Activated CD8-positive, alpha-beta T cell treated with anti-CD3 and anti-CD28 coated beads for 36 hours (primary cell): ENCODE measurements around the gene PIK3R3. TPM values are rescaled to one million over a fixed set of nuclear protein-coding genes. Genes with fewer than 3 reads are reported as not detected.

Experiments
- ATAC-seq: fragments of 200-7000 bp; cut with Tn5 transposase; one replicate; pipeline ENCODE4 v1.10.0; 2021; ENCODE audit warnings: mild to moderate bottlenecking, moderate library complexity
- CTCF ChIA-PET: fragments of 350-600 bp; sonication (Branson Sonifier 250); formaldehyde crosslinking; loops from one replicate; lab custom pipeline; 2021; ENCODE audit warnings: antibody characterized with exemption; lab: Charles Lee
- POLR2A ChIA-PET: fragments of 350-600 bp; sonication (Branson Sonifier 250); formaldehyde crosslinking; loops from one replicate; lab custom pipeline; 2021; ENCODE audit warnings: antibody characterized with exemption; lab: Charles Lee
- DNase-seq: peaks from one replicate; pipeline ENCODE4 v3.0.0-alpha.2; 2020
- H3K27ac Mint-ChIP-seq: one replicate; pipeline ENCODE4 v1.8.0; 2021; ENCODE audit warnings: mild to moderate bottlenecking, mixed read lengths
- H3K27me3 Mint-ChIP-seq: one replicate; pipeline ENCODE4 v1.8.0; 2021; ENCODE audit warnings: mixed read lengths
- H3K36me3 Mint-ChIP-seq: one replicate; pipeline ENCODE4 v1.8.0; 2021; ENCODE audit warnings: low read depth, mixed read lengths
- H3K4me1 Mint-ChIP-seq: one replicate; pipeline ENCODE4 v1.8.0; 2021; ENCODE audit warnings: low read depth, mixed read lengths
- H3K4me3 Mint-ChIP-seq: one replicate; pipeline ENCODE4 v1.8.0; 2021; ENCODE audit warnings: mild to moderate bottlenecking, moderate library complexity, mixed read lengths
- H3K9me3 Mint-ChIP-seq: one replicate; pipeline ENCODE4 v1.8.0; 2021; ENCODE audit warnings: mixed read lengths
- intact Hi-C: fragments of 100-400 bp; cut with micrococcal nuclease; formaldehyde crosslinking; loops from one replicate; pipeline ENCODE4 v1.10.0; 2022
- total RNA-seq, 2 experiments: library from RNA; stranded (reverse); gene quantifications; one replicate each; pipeline ENCODE4 v1.2.3, GENCODE V29; 2021
- TF ChIP-seq, protein P1 (sequence below): fragments of 200-600 bp; IDR thresholded peaks from one replicate; pipeline ENCODE4 v1.8.0; 2022; ENCODE audit warnings: antibody characterized with exemption, mild to moderate bottlenecking

Gene PIK3R3
- total RNA-seq, 2 experiments from 2014 or later: 1.3 to 1.4 TPM

DNA sequence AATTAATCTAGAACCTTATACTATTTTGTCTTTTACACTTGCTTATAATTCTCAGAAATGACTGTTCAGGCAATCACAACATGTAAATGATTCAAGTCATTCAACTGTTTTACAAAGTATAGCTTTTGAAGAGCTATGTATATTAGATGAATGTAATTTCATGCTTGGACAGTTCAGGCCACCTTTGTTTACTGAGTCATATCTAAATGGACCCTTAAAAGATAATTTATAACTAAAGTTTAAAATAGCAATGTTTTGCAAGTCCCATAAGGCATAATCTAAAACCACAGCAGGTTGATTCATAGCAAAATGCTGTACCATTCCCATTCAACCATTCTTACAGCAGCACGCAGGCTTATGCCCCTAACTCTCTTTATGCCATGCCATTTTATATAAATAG lies 64.8 kb downstream of the PIK3R3 start:
- H3K9me3 Mint-ChIP-seq: no peaks in the 10 kb centered on the region
- ATAC-seq: no peak
- TF ChIP-seq, protein P1, sequence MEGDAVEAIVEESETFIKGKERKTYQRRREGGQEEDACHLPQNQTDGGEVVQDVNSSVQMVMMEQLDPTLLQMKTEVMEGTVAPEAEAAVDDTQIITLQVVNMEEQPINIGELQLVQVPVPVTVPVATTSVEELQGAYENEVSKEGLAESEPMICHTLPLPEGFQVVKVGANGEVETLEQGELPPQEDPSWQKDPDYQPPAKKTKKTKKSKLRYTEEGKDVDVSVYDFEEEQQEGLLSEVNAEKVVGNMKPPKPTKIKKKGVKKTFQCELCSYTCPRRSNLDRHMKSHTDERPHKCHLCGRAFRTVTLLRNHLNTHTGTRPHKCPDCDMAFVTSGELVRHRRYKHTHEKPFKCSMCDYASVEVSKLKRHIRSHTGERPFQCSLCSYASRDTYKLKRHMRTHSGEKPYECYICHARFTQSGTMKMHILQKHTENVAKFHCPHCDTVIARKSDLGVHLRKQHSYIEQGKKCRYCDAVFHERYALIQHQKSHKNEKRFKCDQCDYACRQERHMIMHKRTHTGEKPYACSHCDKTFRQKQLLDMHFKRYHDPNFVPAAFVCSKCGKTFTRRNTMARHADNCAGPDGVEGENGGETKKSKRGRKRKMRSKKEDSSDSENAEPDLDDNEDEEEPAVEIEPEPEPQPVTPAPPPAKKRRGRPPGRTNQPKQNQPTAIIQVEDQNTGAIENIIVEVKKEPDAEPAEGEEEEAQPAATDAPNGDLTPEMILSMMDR: no peak
- H3K27me3 Mint-ChIP-seq: no peaks in the 10 kb centered on the region
- no peak overlapping the region for H3K4me3 Mint-ChIP-seq
- intact Hi-C loops: no loop called here
- no peak for DNase-seq
- POLR2A ChIA-PET: no interaction called here
- CTCF ChIA-PET: no interaction called here
- no peak overlapping the region for H3K27ac Mint-ChIP-seq
- peaks cover 20% of the 10 kb centered on the region for H3K4me1 Mint-ChIP-seq
- no peaks in the 10 kb centered on the region for H3K36me3 Mint-ChIP-seq

DNA sequence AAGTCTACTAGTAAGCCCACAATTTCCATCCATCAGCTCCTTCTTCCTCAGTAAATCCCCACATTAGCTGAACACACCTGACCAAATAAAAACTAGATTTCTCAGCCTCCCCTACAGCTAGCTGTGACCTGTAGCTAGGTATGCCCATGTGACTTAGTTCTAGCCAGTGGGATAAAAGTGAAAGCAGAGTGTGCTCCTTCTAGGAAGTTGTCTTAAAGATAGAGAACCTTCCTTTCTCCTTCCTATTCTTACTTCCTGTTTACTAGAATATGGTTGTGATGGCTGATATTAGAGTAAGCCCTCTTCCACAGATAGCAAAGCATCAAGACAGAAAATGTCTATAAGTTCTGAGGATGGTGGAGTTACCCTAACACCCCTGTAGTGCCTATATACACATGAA lies 67.0 kb downstream of the PIK3R3 start:
- Mint-ChIP-seq H3K4me1 (peaks cover 23% of the 10 kb centered on the region), H3K9me3 (no peaks in the 10 kb centered on the region), H3K4me3 (no peak overlapping the region), H3K27ac (peak overlapping the region; percentile 60), H3K27me3 (no peaks in the 10 kb centered on the region), H3K36me3 (no peaks in the 10 kb centered on the region)
- DNase-seq (no peak), ATAC-seq (peak; percentile 64)
- TF ChIP-seq, protein P1: no peak
- ChIA-PET POLR2A (no interaction called here), CTCF (interaction anchor here (2.5 kb wide), 1 partner anchor 158 kb away, joined by 10 read pairs; no protein-coding TSS in a partner anchor)
- intact Hi-C loops: no loop called here

- CTCF ChIA-PET: interaction anchor here (1.0 to 2.5 kb wide), 3 partner anchors 16 to 159 kb away, joined by 3 to 10 read pairs (median 3); no protein-coding TSS in a partner anchor
- ATAC-seq (no peak), DNase-seq (no peak)
- Mint-ChIP-seq H3K4me1 (peaks cover 23% of the 10 kb centered on the region), H3K27me3 (no peaks in the 10 kb centered on the region), H3K4me3 (no peak overlapping the region), H3K36me3 (no peaks in the 10 kb centered on the region), H3K9me3 (no peaks in the 10 kb centered on the region), H3K27ac (no peak overlapping the region)
- intact Hi-C loops: no loop called here
- POLR2A ChIA-PET: no interaction called here
- TF ChIP-seq, protein P1: no peak
Observed at GRCh38 chr1:46064708-46065107, 67.7 kb downstream of the PIK3R3 start.

DNA sequence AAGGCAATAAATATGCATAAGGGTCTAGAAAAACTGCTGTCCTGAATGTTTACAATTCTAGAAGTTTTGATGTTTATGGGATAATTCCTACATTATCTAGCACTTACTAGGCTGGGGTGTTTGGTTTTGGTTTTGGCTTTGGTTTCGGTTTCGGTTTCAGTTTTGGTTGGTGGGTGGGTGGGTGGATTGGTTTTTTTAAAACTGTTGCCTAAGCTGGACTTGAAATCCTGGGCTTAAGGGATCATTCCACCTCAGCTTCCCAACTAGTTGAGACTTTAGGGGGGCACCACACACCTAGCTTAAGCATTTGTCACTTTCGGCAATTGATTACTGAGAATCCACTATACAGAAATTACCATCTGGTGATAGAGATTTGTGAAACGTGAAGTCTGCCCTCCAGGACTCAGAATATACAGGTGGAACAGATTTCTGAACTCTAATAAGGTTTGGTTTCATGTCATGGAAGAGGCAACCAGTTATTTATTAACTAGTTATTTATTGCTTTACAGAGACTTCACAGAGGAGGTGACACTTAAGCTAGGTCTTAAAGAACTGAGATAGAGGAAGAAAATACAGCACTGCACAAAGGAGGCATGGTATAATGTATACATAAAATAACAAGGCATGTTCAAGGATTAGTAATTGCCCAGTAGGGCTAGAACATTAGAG lies 69.6 kb downstream of the PIK3R3 start:
- CTCF ChIA-PET: interaction anchor here (0.6 to 2.5 kb wide), 5 partner anchors 26 to 161 kb away, joined by 3 to 10 read pairs (median 4); no protein-coding TSS in a partner anchor
- no peaks in the 10 kb centered on the region for H3K27me3 Mint-ChIP-seq
- peaks cover 23% of the 10 kb centered on the region for H3K4me1 Mint-ChIP-seq
- POLR2A ChIA-PET: interaction anchor here (0.7 to 0.9 kb wide), 2 partner anchors 13 to 1296 kb away, joined by 3 read pairs; no protein-coding TSS in a partner anchor
- peak; percentile 49 for ATAC-seq
- peak; percentile 69 for DNase-seq
- H3K4me3 Mint-ChIP-seq: no peak overlapping the region
- intact Hi-C loops: no loop called here
- H3K36me3 Mint-ChIP-seq: no peaks in the 10 kb centered on the region
- TF ChIP-seq, protein P1: no peak
- H3K9me3 Mint-ChIP-seq: no peaks in the 10 kb centered on the region
- no peak overlapping the region for H3K27ac Mint-ChIP-seq

DNA sequence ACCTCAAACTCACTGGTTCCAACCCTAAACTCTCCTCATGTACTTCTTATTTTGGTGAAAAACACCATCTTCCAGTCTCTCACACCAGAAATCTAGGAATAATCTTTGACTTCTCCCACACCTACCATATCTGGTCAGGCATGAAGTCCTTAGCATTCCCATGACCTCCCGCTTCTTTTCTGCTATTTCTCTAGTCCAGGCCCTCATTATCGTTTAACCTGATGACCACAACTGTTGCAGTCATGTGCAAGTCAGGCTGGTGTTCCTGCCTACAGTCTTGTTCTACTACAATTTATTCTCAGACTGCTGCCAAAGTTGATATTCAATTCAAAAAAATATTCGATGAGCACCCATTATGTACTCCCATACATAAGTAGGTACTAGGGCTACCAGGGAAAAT lies 71.3 kb downstream of the PIK3R3 start:
- H3K27ac Mint-ChIP-seq: no peak overlapping the region
- DNase-seq: no peak
- POLR2A ChIA-PET: no interaction called here
- CTCF ChIA-PET: interaction anchor here (2.2 kb wide), 1 partner anchor 10 kb away, joined by 6 read pairs; no protein-coding TSS in a partner anchor
- no peaks in the 10 kb centered on the region for H3K9me3 Mint-ChIP-seq
- no peak overlapping the region for H3K4me3 Mint-ChIP-seq
- no peak for ATAC-seq
- H3K4me1 Mint-ChIP-seq: peaks cover 23% of the 10 kb centered on the region
- no peaks in the 10 kb centered on the region for H3K36me3 Mint-ChIP-seq
- TF ChIP-seq, protein P1: no peak
- intact Hi-C loops: no loop called here
- no peaks in the 10 kb centered on the region for H3K27me3 Mint-ChIP-seq
